HL-60/S4 treated with retinoic acid at 250 ng/mL for 4 days and 3 days (cell line): ENCODE results near the gene SLC12A9.
"Not testable (repeated sequence)": the region's sequence is repeated elsewhere in the genome, so short reads cannot be mapped to it uniquely, and the experiment has no call there.

Experiments
- in situ Hi-C: fragments of 300-500 bp; cut with MboI; formaldehyde crosslinking; loops from 2 replicates; pipeline ENCODE4 v1.7.0; 2022; ENCODE audit warnings: low sequenced_read_pairs

Gene SLC12A9

GRCh38 chr7:100825215-100825671 lies 27.3 kb upstream of the SLC12A9 start:
- in situ Hi-C loops: no loop called here

GRCh38 chr7:100825751-100826513 lies 26.6 kb upstream of the SLC12A9 start:
- in situ Hi-C loops: no loop called here

GRCh38 chr7:100826514-100827329 lies 25.8 kb upstream of the SLC12A9 start:
- in situ Hi-C loops: no loop called here

- in situ Hi-C loops: no loop called here
Measured at GRCh38 chr7:100827330-100828226, 24.9 kb upstream of the SLC12A9 start, which contains the start of gene EPHB4. Gene EPHB4 (minus strand): TSS chr7:100827523. CDS start chr7:100827030, 493 bp downstream.

- in situ Hi-C loops: no loop called here
Measured at GRCh38 chr7:100829150-100829716, 23.3 kb upstream of the SLC12A9 start.

- in situ Hi-C loops: no loop called here
Measured at GRCh38 chr7:100830396-100830795, 22.1 kb upstream of the SLC12A9 start.

- in situ Hi-C loops: no loop called here
Measured at GRCh38 chr7:100832281-100832633, 20.3 kb upstream of the SLC12A9 start.

GRCh38 chr7:100835903-100836811 lies 16.4 kb upstream of the SLC12A9 start:
- in situ Hi-C loops: no loop called here

- in situ Hi-C loops: no loop called here
Measured at GRCh38 chr7:100836812-100837098, 15.8 kb upstream of the SLC12A9 start.

GRCh38 chr7:100837099-100837836 lies 15.2 kb upstream of the SLC12A9 start:
- in situ Hi-C loops: no loop called here

- in situ Hi-C loops: no loop called here
Measured at GRCh38 chr7:100839361-100839760, 13.2 kb upstream of the SLC12A9 start.

GRCh38 chr7:100840470-100841100 lies 11.9 kb upstream of the SLC12A9 start:
- in situ Hi-C loops: no loop called here

- in situ Hi-C loops: no loop called here
Measured at GRCh38 chr7:100847360-100847759, 5.2 kb upstream of the SLC12A9 start.

- in situ Hi-C loops: no loop called here
Measured at GRCh38 chr7:100854146-100854895, 1.8 kb downstream of the SLC12A9 start.

GRCh38 chr7:100854899-100855298 lies 2.4 kb downstream of the SLC12A9 start:
- in situ Hi-C loops: not testable (repeated sequence)

- in situ Hi-C loops: no loop called here
Measured at GRCh38 chr7:100855515-100855914, 3.0 kb downstream of the SLC12A9 start.

- in situ Hi-C loops: no loop called here
Measured at GRCh38 chr7:100856871-100857282, 4.4 kb downstream of the SLC12A9 start.

GRCh38 chr7:100859856-100860255 lies 7.3 kb downstream of the SLC12A9 start:
- in situ Hi-C loops: no loop called here
